HG02938 (cell line): ENCODE results near the gene ROBO4.

Experiments used
- ATAC-seq: cut with Tn5 transposase; IDR thresholded peaks from one replicate; pipeline ENCODE4 v1.9.1; 2021; ENCODE audit warnings: mild to moderate bottlenecking, moderate library complexity; ENCODE audit not compliant: unreplicated experiment

ROBO4 gene

GRCh38 chr11:124890683-124891372 is 6.8 kb downstream of the ROBO4 start:
- no peak for ATAC-seq

GRCh38 chr11:124890151-124890550 is 7.5 kb downstream of the ROBO4 start:
- no peak for ATAC-seq

- no peak for ATAC-seq
Measured at GRCh38 chr11:124889191-124890091, 8.2 kb downstream of the ROBO4 start.

GRCh38 chr11:124887667-124888013 is 10.0 kb downstream of the ROBO4 start:
- ATAC-seq = no peak

GRCh38 chr11:124886978-124887666 is 10.5 kb downstream of the ROBO4 start:
- no peak for ATAC-seq

GRCh38 chr11:124886476-124886875 is 11.2 kb downstream of the ROBO4 start:
- no peak for ATAC-seq

- no peak for ATAC-seq
Measured at GRCh38 chr11:124884869-124885479, 12.7 kb downstream of the ROBO4 start.

GRCh38 chr11:124884340-124884739 is 13.3 kb downstream of the ROBO4 start:
- no peak for ATAC-seq

GRCh38 chr11:124882339-124883071 is 15.2 kb downstream of the ROBO4 start:
- ATAC-seq = no peak

GRCh38 chr11:124880958-124881357 is 16.7 kb downstream of the ROBO4 start:
- no peak for ATAC-seq

- ATAC-seq = no peak
Measured at GRCh38 chr11:124880290-124880611, 17.4 kb downstream of the ROBO4 start.

- no peak for ATAC-seq
Measured at GRCh38 chr11:124879493-124880289, 18.0 kb downstream of the ROBO4 start.

GRCh38 chr11:124878759-124879492 is 18.7 kb downstream of the ROBO4 start:
- no peak for ATAC-seq

- ATAC-seq = no peak
Measured at GRCh38 chr11:124877910-124878758, 19.5 kb downstream of the ROBO4 start.

GRCh38 chr11:124877631-124877909 is 20.1 kb downstream of the ROBO4 start:
- no peak for ATAC-seq

- no peak for ATAC-seq
Measured at GRCh38 chr11:124876818-124877630, 20.6 kb downstream of the ROBO4 start.

GRCh38 chr11:124875943-124876817 is 21.5 kb downstream of the ROBO4 start:
- ATAC-seq = peak; percentile 85
